B cell (primary cell): ENCODE data around the gene EEF1AKMT3. TPM values are rescaled to one million over a fixed set of nuclear protein-coding genes. Genes with fewer than 3 reads are reported as not detected.

ENCODE experiments used
- ATAC-seq: fragments of 200-7000 bp; cut with Tn5 transposase; one replicate; pipeline ENCODE4 v1.10.0; 2021; ENCODE audit warnings: low read depth, mild to moderate bottlenecking, moderate number of reproducible peaks, moderate library complexity
- CTCF ChIA-PET: fragments of 350-600 bp; sonication (Branson Sonifier 250); formaldehyde crosslinking; loops from one replicate; lab custom pipeline; 2021; ENCODE audit warnings: antibody characterized with exemption, inconsistent platforms; lab: Charles Lee
- POLR2A ChIA-PET: fragments of 350-600 bp; sonication (Branson Sonifier 250); formaldehyde crosslinking; loops from one replicate; lab custom pipeline; 2021; ENCODE audit warnings: antibody characterized with exemption; lab: Charles Lee
- DNase-seq: peaks from one replicate; pipeline ENCODE4 v3.0.0; 2013
- H2AFZ ChIP-seq: 2 replicates; pipeline ENCODE4 v1.6.1; 2012; ENCODE audit warnings: mild to moderate bottlenecking, low read depth, low read length; ENCODE audit not compliant: insufficient read depth, poor library complexity, severe bottlenecking
- H3K27ac ChIP-seq, 2 donors: 1 replicate in 1 of 2; 2 replicates in 1 of 2; pipeline ENCODE4 v1.5.1; 2012 to 2013; ENCODE audit warnings: low read length in 2 of 2, mild to moderate bottlenecking in 2 of 2, moderate library complexity in 1 of 2
- H3K27me3 ChIP-seq, 4 experiments: fragments of 200-600 bp in 1 of 4; sonication (generic) in 1 of 4; replicated peaks in 1 of 4; 1 replicate in 2 of 4; 2 replicates in 2 of 4; pipeline versions ENCODE4 v1.6.1 to v1.7.0; 2013 to 2016; ENCODE audit warnings: low read length in 3 of 4, mild to moderate bottlenecking in 2 of 4, mixed read lengths in 1 of 4, moderate library complexity in 1 of 4; ENCODE audit not compliant: insufficient read depth in 4 of 4, control insufficient read depth in 3 of 4; ENCODE audit errors: control extremely low read depth in 1 of 4
- H3K36me3 ChIP-seq, 2 experiments: replicated peaks in 1 of 2; 1 replicate in 1 of 2; 2 replicates in 1 of 2; pipeline versions ENCODE4 v1.6.1 to v1.7.1; 2013; ENCODE audit warnings: low read length in 1 of 2; ENCODE audit not compliant: insufficient read depth in 2 of 2, control insufficient read depth in 1 of 2; ENCODE audit errors: control extremely low read depth in 1 of 2, extremely low read depth in 1 of 2
- H3K4me1 ChIP-seq, 2 donors: fragments of 200-600 bp in 1 of 2; sonication (generic) in 1 of 2; 1 replicate in 1 of 2; 2 replicates in 1 of 2; pipeline versions ENCODE4 v1.5.1 to v1.6.1; 2013 to 2017; ENCODE audit warnings: low read length in 2 of 2; ENCODE audit not compliant: control insufficient read depth in 2 of 2, insufficient read depth in 2 of 2
- H3K4me2 ChIP-seq: replicated peaks from 2 replicates; pipeline ENCODE3; 2012; ENCODE audit warnings: mild to moderate bottlenecking, low read depth, low read length; ENCODE audit not compliant: poor library complexity, severe bottlenecking
- H3K4me3 ChIP-seq, 5 experiments: fragments of 200-600 bp in 1 of 5; sonication (generic) in 1 of 5; 1 replicate in 3 of 5; 2 replicates in 2 of 5; pipeline versions ENCODE4 v1.5.1 to v1.7.0; 2011 to 2016; ENCODE audit warnings: low read length in 4 of 5, mild to moderate bottlenecking in 4 of 5, low read depth in 2 of 5, control low read depth in 1 of 5, moderate library complexity in 1 of 5; ENCODE audit not compliant: insufficient read depth in 1 of 5; ENCODE audit errors: control extremely low read depth in 1 of 5, extremely low read depth in 1 of 5
- H3K79me2 ChIP-seq: fragments of 200-600 bp; sonication (generic); one replicate; pipeline ENCODE4 v1.6.0; 2016; ENCODE audit warnings: low read length; ENCODE audit not compliant: control insufficient read depth, insufficient read depth
- H3K9ac ChIP-seq: fragments of 200-600 bp; sonication (generic); 2 replicates; pipeline ENCODE4 v1.6.1; 2017; ENCODE audit warnings: mild to moderate bottlenecking, low read length, moderate library complexity
- H3K9me3 ChIP-seq, 3 donors: one replicate each; pipeline versions ENCODE4 v1.6.1 to v1.7.1; 2013; ENCODE audit warnings: low read length in 2 of 3; ENCODE audit not compliant: control insufficient read depth in 2 of 3, insufficient read depth in 1 of 3; ENCODE audit errors: control extremely low read depth in 1 of 3
- H4K20me1 ChIP-seq: 2 replicates; pipeline ENCODE4 v1.6.0; 2012; ENCODE audit warnings: mild to moderate bottlenecking, low read length; ENCODE audit not compliant: insufficient read depth, control insufficient read depth, poor library complexity, severe bottlenecking
- H3K27ac Mint-ChIP-seq: one replicate; pipeline ENCODE4 v1.8.0; 2021; ENCODE audit warnings: mixed read lengths
- H3K27me3 Mint-ChIP-seq: one replicate; pipeline ENCODE4 v1.8.0; 2021; ENCODE audit warnings: mixed read lengths
- H3K4me1 Mint-ChIP-seq: one replicate; pipeline ENCODE4 v1.8.0; 2021; ENCODE audit warnings: mixed read lengths
- H3K4me3 Mint-ChIP-seq: one replicate; pipeline ENCODE4 v1.8.0; 2021; ENCODE audit warnings: mixed read lengths
- H3K9me3 Mint-ChIP-seq: one replicate; pipeline ENCODE4 v1.8.0; 2022; ENCODE audit warnings: mixed read lengths; ENCODE audit not compliant: insufficient read depth
- CTCF ChIP-seq: fragments of 200-600 bp; IDR thresholded peaks from one replicate; pipeline ENCODE4 v1.8.0; 2022; ENCODE audit warnings: antibody characterized with exemption, mild to moderate bottlenecking
- EZH2 ChIP-seq: IDR thresholded peaks from 2 replicates; pipeline ENCODE4 v1.6.1; 2012; ENCODE audit warnings: borderline replicate concordance, low read depth, mild to moderate bottlenecking, moderate library complexity, low read length; ENCODE audit not compliant: insufficient read depth, poor library complexity, severe bottlenecking
- WGBS: methylation state at CpG from one replicate; pipeline ENCODE4 v1.1.5; 2013; ENCODE audit warnings: missing lambda C conversion rate; ENCODE audit not compliant: insufficient coverage; 5-methylcytosine and 5-hydroxymethylcytosine counted together
- intact Hi-C: fragments of 100-400 bp; cut with micrococcal nuclease; formaldehyde crosslinking; loops from one replicate; pipeline ENCODE4 v1.10.0; 2022
- polyA plus RNA-seq: library from polyadenylated mRNA; depleted of rRNA; stranded (reverse); fragments of >200 nt; gene quantifications from 2 replicates; pipeline ENCODE4 v1.2.3, GENCODE V29; 2012
- total RNA-seq, 2 donors: library from RNA; stranded (reverse); fragments of 120-200 nt in 1 of 2; gene quantifications; 1 replicate in 1 of 2; 2 replicates in 1 of 2; pipeline versions ENCODE4 v1.2.3 to v1.2.4, GENCODE V29; 2013 to 2022

EEF1AKMT3 gene
- total and polyA plus RNA-seq, 2 donors (not counting 1 experiment from before 2014, with no cell fraction given), result 0.89 to 1.3 TPM

GRCh38 chr12:57800965-57801364 is 28.6 kb downstream of the EEF1AKMT3 start:
- intact Hi-C loops, result no loop called here
- H3K9ac ChIP-seq, result no peak overlapping the region
- no CpG with 5 or more reads among the region's 3 CpGs for WGBS
- Mint-ChIP-seq H3K27ac (no peak overlapping the region), H3K4me1 (no peaks in the 10 kb centered on the region), H3K27me3 (no peaks in the 10 kb centered on the region), H3K4me3 (no peak overlapping the region), H3K9me3 (no peaks in the 10 kb centered on the region)
- H3K79me2 ChIP-seq, result no peaks in the 10 kb centered on the region
- ATAC-seq (no peak), DNase-seq (no peak)
- TF ChIP-seq CTCF, result no peak
- TF ChIP-seq EZH2, result no peak
- CTCF ChIA-PET, result interaction anchor here (0.9 to 9.6 kb wide), 5 partner anchors 17 to 103 kb away, joined by 3 to 121 read pairs (median 9); partner anchors contain the start of gene AVIL
- H4K20me1 ChIP-seq, result no peaks in the 10 kb centered on the region
- POLR2A ChIA-PET, result no interaction called here
- H3K27ac ChIP-seq, result no peak overlapping the region
- H3K4me2 ChIP-seq, result no peak overlapping the region
- no peak overlapping the region for H3K4me3 ChIP-seq
- no peaks in the 10 kb centered on the region for H3K4me1 ChIP-seq
- no peaks in the 10 kb centered on the region for H3K27me3 ChIP-seq
- no peak overlapping the region for H2AFZ ChIP-seq
- H3K9me3 ChIP-seq, result no peaks in the 10 kb centered on the region
- H3K36me3 ChIP-seq, result peaks cover 0 to 33% of the 10 kb centered on the region in 2 experiments

- no peaks in the 10 kb centered on the region for H3K9me3 Mint-ChIP-seq
- Histone ChIP-seq H3K4me1 (no peaks in the 10 kb centered on the region), H3K4me2 (no peak overlapping the region), H3K4me3 (no peak overlapping the region), H3K79me2 (no peaks in the 10 kb centered on the region), H3K9ac (no peak overlapping the region), H3K27me3 (no peaks in the 10 kb centered on the region), H3K27ac (no peak overlapping the region), H3K9me3 (no peaks in the 10 kb centered on the region), H2AFZ (no peak overlapping the region), H3K36me3 (peaks cover 0 to 28% of the 10 kb centered on the region in 2 experiments), H4K20me1 (no peaks in the 10 kb centered on the region)
- no CpG with 5 or more reads among the region's 1 CpG for WGBS
- no peak for DNase-seq
- H3K4me3 Mint-ChIP-seq, result no peak overlapping the region
- no peak overlapping the region for H3K27ac Mint-ChIP-seq
- TF ChIP-seq EZH2, result no peak
- no peak for TF ChIP-seq CTCF
- ChIA-PET POLR2A (no interaction called here), CTCF (interaction anchor here (0.7 to 9.6 kb wide), 20 partner anchors 8 to 106 kb away, joined by 3 to 121 read pairs (median 6); partner anchors contain the start of genes AVIL and TSFM)
- no peaks in the 10 kb centered on the region for H3K27me3 Mint-ChIP-seq
- intact Hi-C loops, result loop anchor here (1.0 kb wide), 1 partner anchor 103 kb away; no protein-coding TSS in a partner anchor
- H3K4me1 Mint-ChIP-seq, result no peaks in the 10 kb centered on the region
- ATAC-seq, result no peak
These were observed 30.2 kb downstream of the EEF1AKMT3 start for GRCh38 chr12:57802607-57803006.
